Heart right ventricle (tissue), 16 donors: ENCODE measurements around the gene GPR158. TPM values are rescaled to one million over a fixed set of nuclear protein-coding genes. Genes with fewer than 3 reads are reported as not detected.
"Not testable (repeated sequence)": the region's sequence is repeated elsewhere in the genome, so short reads cannot be mapped to it uniquely, and the experiment has no call there.

Experiments
- ATAC-seq, 8 donors: fragments of 200-7000 bp; cut with Tn5 transposase; one replicate each; pipeline ENCODE4 v1.9.1; 2020; ENCODE audit warnings: mild to moderate bottlenecking in 8 of 8, moderate library complexity in 8 of 8, moderate number of reproducible peaks in 1 of 8
- DNase-seq, 2 donors: peaks; one replicate each; pipeline ENCODE4 v3.0.0-alpha.2; 2020
- H3K27ac ChIP-seq, 10 donors: fragments of 200-600 bp; sonication (generic) in 2 of 10; one replicate each; pipeline versions ENCODE4 v1.5.0 to v1.8.0; 2020 to 2022; ENCODE audit warnings: mild to moderate bottlenecking in 3 of 10
- H3K27me3 ChIP-seq, 7 donors: fragments of 200-600 bp; one replicate each; pipeline ENCODE4 v1.8.0; 2021 to 2022; ENCODE audit warnings: mild to moderate bottlenecking in 2 of 7
- H3K36me3 ChIP-seq, 9 donors: fragments of 200-600 bp; sonication (generic) in 1 of 9; one replicate each; pipeline versions ENCODE4 v1.5.0 to v1.8.0; 2020 to 2022; ENCODE audit warnings: mild to moderate bottlenecking in 2 of 9
- H3K4me1 ChIP-seq, 9 donors: fragments of 200-600 bp; sonication (generic) in 1 of 9; one replicate each; pipeline versions ENCODE4 v1.5.0 to v1.8.0; 2020 to 2022; ENCODE audit warnings: mild to moderate bottlenecking in 4 of 9
- H3K4me3 ChIP-seq, 10 donors: fragments of 200-600 bp; sonication (generic) in 2 of 10; one replicate each; pipeline versions ENCODE4 v1.5.0 to v1.8.0; 2020 to 2022; ENCODE audit warnings: mild to moderate bottlenecking in 7 of 10, moderate library complexity in 2 of 10
- H3K9me3 ChIP-seq, 11 donors: fragments of 200-600 bp in 10 of 11; sonication (generic) in 2 of 11; one replicate each; pipeline versions ENCODE4 v1.5.0 to v1.8.0; 2013 to 2022; ENCODE audit warnings: mild to moderate bottlenecking in 2 of 11, control low read depth in 1 of 11, moderate library complexity in 1 of 11
- CTCF ChIP-seq, 9 donors: fragments of 200-600 bp; sonication (generic) in 2 of 9; IDR thresholded peaks; one replicate each; pipeline versions ENCODE4 v1.5.0 to v1.8.0; 2021 to 2022; ENCODE audit warnings: antibody characterized with exemption in 9 of 9, mild to moderate bottlenecking in 5 of 9, moderate library complexity in 1 of 9
- WGBS, 2 donors: extraction: QIAGEN DNeasy Blood & Tissue Kit; methylation state at CpG; one replicate each; pipeline ENCODE4 v1.1.7; 2013; ENCODE audit warnings: inconsistent platforms in 1 of 2; 5-methylcytosine and 5-hydroxymethylcytosine counted together
- intact Hi-C, 10 donors: fragments of 100-400 bp; cut with DNase I; formaldehyde crosslinking; loops; one replicate each; pipeline versions ENCODE4 v1.11.1 to v1.14.2; 2022
- polyA plus RNA-seq, 2 donors: library from polyadenylated mRNA; stranded (reverse); fragments of 200-250 nt; gene quantifications; one replicate each; pipeline ENCODE4 v1.2.3, GENCODE V29; 2013
- total RNA-seq, 10 donors: library from RNA; stranded (reverse); fragmentation: NEBNext Ultra II Directional in 3 of 10; extraction: Animal tissue kit (Norgen Biotek cat#: 25700) in 3 of 10; gene quantifications; one replicate each; pipeline versions ENCODE4 v1.2.1 to v1.2.4, GENCODE V29; 2021 to 2023
- donor health status: Arrhythmogenic right ventricular cardiomyopathy.
- donor health status: ischemic (EF 13 %, LVEDD 7.1; RV severe dilation, severe dysfunction).
- donor health status: healthy with polysubstance abuse.
- donor health status: DM: no; HTN: yes; CAD: no.
- donor health status: DM: no; HTN: no; CAD: no.
- donor health status: ischemic (EF 25% LVEDD 6.9; RV normal size, moderate dysfunction).
- donor health status: ischemic (EF 25% LVEDD 5.7; RV mildly dilated, moderate dysfunction).
- donor health status: healthy.
- donor health status: DM: yes; HTN: yes; CAD: no.
- donor health status: Ischemic cardiomyopathy.
- donor health status: ischemic (EF 35%, LVEDD 5.7; RV mildly dilated, moderate dysfunction).
- donor health status: nonischemic (EF 11% LVEDD 7.7; RV severe dilation, severe dysfunction).
- donor health status: DM: yes; HTN: yes; CAD: no.
- donor health status: PGD.
- donor health status: ischemic (EF 29% LVEDD 5.4; RV normal size, mild dysfunction).
- donor health status: nonischemic (EF 23%, LVEDD 6.1; RV moderate dilation, normal function).

The GPR158 gene
- total and polyA plus RNA-seq, 12 donors: under 0.01 to 0.04 TPM; not detected in 10

DNA sequence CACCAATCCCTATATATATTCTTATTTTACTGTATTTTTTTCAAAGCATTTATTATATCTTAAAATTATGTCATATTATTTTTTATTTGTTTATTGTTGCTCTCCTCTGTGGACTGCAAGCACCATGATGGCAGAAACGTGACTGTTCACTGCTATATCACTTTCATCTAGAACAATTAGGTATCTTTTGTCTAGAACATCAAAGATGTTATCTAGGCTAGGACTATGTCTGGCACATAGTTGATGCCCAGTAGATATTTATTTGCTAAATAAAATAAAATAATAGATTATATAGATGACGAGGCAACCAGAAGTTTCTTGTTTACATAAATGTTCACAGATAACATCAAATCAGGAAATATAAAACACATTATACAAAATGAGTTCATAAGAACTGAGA, 12.4 kb upstream of the GPR158 start:
- intact Hi-C loops: no loop called here
- TF ChIP-seq CTCF (IDR thresholded peaks at IDR 0.05): no peak
- DNase-seq (no peak), ATAC-seq (no peak)
- H3K27ac ChIP-seq: no peak overlapping the region
- no peaks in the 10 kb centered on the region for H3K9me3 ChIP-seq
- no peaks in the 10 kb centered on the region for H3K4me1 ChIP-seq
- no peaks in the 10 kb centered on the region for H3K36me3 ChIP-seq
- H3K4me3 ChIP-seq: no peak overlapping the region
- peaks cover 0 to 5% (median 0%) of the 10 kb centered on the region in 7 donors for H3K27me3 ChIP-seq
- 64 to 72% methylated on average over 2 of the region's 2 CpGs for WGBS, 2 donors

GRCh38 chr10:25163464-25163863, 11.3 kb upstream of the GPR158 start:
- H3K4me3 ChIP-seq, H3K36me3 ChIP-seq, DNase-seq, H3K4me1 ChIP-seq, H3K9me3 ChIP-seq, intact Hi-C loops, ATAC-seq, H3K27me3 ChIP-seq, H3K27ac ChIP-seq: not testable (repeated sequence)
- WGBS, 2 donors: 85 to 89% methylated on average over 7 of the region's 7 CpGs

- ATAC-seq: no peak
- intact Hi-C loops: no loop called here
- H3K27me3 ChIP-seq: peaks cover 0 to 41% (median 28%) of the 10 kb centered on the region in 7 donors
Observed at GRCh38 chr10:25169740-25170139, 5.1 kb upstream of the GPR158 start.

GRCh38 chr10:25170627-25171026, 4.2 kb upstream of the GPR158 start:
- H3K27ac ChIP-seq: no peak overlapping the region
- WGBS, 2 donors: 63 to 75% methylated on average over 1 of the region's 1 CpG
- DNase-seq (no peak), ATAC-seq (no peak)
- peaks cover 0 to 3% (median 0%) of the 10 kb centered on the region in 11 donors for H3K9me3 ChIP-seq
- peaks cover 2 to 50% (median 37%) of the 10 kb centered on the region in 7 donors for H3K27me3 ChIP-seq
- H3K36me3 ChIP-seq: no peaks in the 10 kb centered on the region
- TF ChIP-seq CTCF (IDR thresholded peaks at IDR 0.05): no peak
- peaks cover 3 to 15% (median 11%) of the 10 kb centered on the region in 9 donors for H3K4me1 ChIP-seq
- H3K4me3 ChIP-seq: no peak overlapping the region
- intact Hi-C loops: no loop called here

More at GRCh38 chr10:25169740-25170139, 5.1 kb upstream of the GPR158 start:
- Histone ChIP-seq H3K4me1 (peaks cover 0 to 6% (median 2%) of the 10 kb centered on the region in 9 donors), H3K4me3 (no peak overlapping the region), H3K36me3 (no peaks in the 10 kb centered on the region), H3K27ac (no peak overlapping the region), H3K9me3 (peaks cover 0 to 3% (median 0%) of the 10 kb centered on the region in 11 donors)
- TF ChIP-seq CTCF (IDR thresholded peaks at IDR 0.05): no peak
- 74 to 83% methylated on average over 4 of the region's 4 CpGs for WGBS, 2 donors
- DNase-seq: no peak
